NCI-H128 (cell line): ENCODE measurements around the gene THBS3.
"Not testable (repeated sequence)": the region's sequence is repeated elsewhere in the genome, so short reads cannot be mapped to it uniquely, and the experiment has no call there.

Experiments used
- DNase-seq: peaks from one replicate; lab custom pipeline; 2025; ENCODE audit not compliant: unreplicated experiment; lab: John Stamatoyannopoulos, UW

THBS3 gene

DNA sequence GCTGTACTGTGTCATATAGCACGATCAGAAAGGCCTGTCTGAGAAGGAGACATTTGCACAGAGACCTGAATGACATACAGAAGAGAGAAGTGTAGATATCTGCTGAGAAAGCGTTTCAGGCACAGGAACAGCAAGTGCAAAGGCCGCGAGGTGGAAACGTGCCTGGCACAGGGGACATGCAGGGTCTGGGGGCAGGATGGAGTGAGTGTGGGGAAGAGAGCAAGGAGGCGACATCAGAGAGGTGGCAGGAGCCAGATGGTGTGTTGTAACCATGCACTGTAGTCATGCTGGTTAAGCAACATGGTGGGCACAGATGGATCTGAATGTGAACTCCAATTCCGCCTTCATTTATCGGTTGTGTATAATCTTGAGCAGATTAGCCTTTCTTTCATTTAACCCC lies 47.6 kb downstream of the THBS3 start:
- DNase-seq, result no peak

DNA sequence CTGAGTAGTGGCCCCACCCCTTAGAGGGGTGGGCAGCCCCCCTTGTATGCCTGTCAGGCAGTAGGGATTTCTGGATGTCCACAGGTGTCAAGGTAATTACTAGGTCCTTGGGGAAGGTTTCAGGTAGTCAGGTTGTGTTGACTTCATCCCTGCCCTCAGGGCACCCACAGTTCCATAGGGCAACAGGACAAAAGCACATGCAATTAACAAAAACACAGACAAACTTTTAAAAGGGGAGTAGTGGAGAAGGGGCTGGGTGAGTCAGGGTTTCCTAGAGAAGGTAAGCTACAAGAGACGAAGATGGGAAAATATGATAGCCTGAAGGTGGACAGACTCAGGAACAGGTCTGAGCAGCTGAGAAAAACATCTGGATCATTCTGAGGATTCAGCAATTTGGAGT lies 48.7 kb downstream of the THBS3 start:
- no peak for DNase-seq

DNA sequence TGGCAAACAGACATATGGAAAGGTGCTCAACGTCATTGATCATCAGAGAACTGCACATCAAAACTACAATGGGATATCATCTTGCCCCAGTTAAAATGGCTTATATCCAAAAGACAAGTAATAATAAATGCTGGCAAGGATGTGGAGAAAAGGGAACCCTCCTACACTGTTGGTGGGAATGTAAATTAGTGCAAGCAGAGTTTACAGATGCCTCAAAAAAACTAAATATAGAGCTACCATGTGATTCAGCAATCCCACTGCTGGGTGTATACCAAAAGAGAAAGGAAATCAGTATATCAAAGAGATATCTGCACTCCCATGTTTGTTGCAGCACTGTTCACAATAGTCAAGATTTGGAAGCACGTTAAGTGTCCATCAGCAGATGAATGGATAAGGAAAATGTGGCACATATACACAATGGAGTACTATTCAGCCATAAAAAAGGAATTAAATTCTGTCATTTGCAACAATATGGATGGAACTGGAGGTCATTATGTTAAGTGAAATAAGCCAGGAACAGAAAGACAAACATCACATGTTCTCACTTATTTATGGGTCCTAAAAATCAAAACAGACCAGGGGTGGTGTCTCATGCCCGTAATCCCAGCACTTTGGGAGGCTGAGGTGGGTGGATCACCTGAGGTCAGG lies 51.6 kb downstream of the THBS3 start:
- not testable (repeated sequence) for DNase-seq
